Peyer's patch (tissue), 4 donors: Measurements from ENCODE around the gene PSRC1. TPM values are rescaled to one million over a fixed set of nuclear protein-coding genes. Genes with fewer than 3 reads are reported as not detected.
A peak's percentile ranks its signal among the peaks of the same experiment; 100 is the strongest.

Source experiments
- DNase-seq, 3 donors: peaks; one replicate each; pipeline ENCODE4 v3.0.0-alpha.2; 2017 to 2019
- H3K27ac ChIP-seq, 4 donors: fragments of 200-600 bp; sonication (generic); one replicate each; pipeline ENCODE4 v1.5.1; 2016 to 2019
- H3K27me3 ChIP-seq, 2 donors: fragments of 200-600 bp; sonication (generic); one replicate each; pipeline ENCODE4 v1.5.1; 2019
- H3K36me3 ChIP-seq, 3 donors: fragments of 200-600 bp; sonication (generic); one replicate each; pipeline ENCODE4 v1.5.1; 2016 to 2019
- H3K4me1 ChIP-seq, 4 donors: fragments of 200-600 bp; sonication (generic); one replicate each; pipeline ENCODE4 v1.5.1; 2016 to 2019
- H3K4me3 ChIP-seq, 4 donors: fragments of 200-600 bp; sonication (generic); 1 replicate in 3 of 4; 2 replicates in 1 of 4; pipeline ENCODE4 v1.5.1; 2016 to 2019; ENCODE audit warnings: mild to moderate bottlenecking in 1 of 4
- H3K9me3 ChIP-seq, 4 donors: fragments of 200-600 bp; sonication (generic); one replicate each; pipeline ENCODE4 v1.5.1; 2016 to 2019; ENCODE audit warnings: mild to moderate bottlenecking in 1 of 4
- CTCF ChIP-seq, 6 experiments: fragments of 450-650 bp in 4 of 6; fragments of 200-600 bp in 2 of 6; sonication (generic) in 1 of 6; IDR thresholded peaks; one replicate each; pipeline ENCODE4 v1.5.1; 2017 to 2019; ENCODE audit warnings: antibody characterized with exemption in 6 of 6, mild to moderate bottlenecking in 3 of 6, moderate library complexity in 1 of 6
- POLR2A ChIP-seq, 2 donors: fragments of 450-650 bp; IDR thresholded peaks; one replicate each; pipeline ENCODE4 v1.5.1; 2017; ENCODE audit warnings: antibody characterized with exemption in 2 of 2, mild to moderate bottlenecking in 2 of 2, moderate library complexity in 2 of 2
- total RNA-seq, 4 donors: library from RNA; depleted of rRNA; stranded (reverse); fragments of >200 nt; gene quantifications; one replicate each; pipeline ENCODE4 v1.1.0, GENCODE V29; 2016

The PSRC1 gene
- total RNA-seq, 4 donors from 2014 or later = 3.5 to 8.3 (median 4.5) TPM

GRCh38 chr1:109241841-109242345 is 41.1 kb downstream of the PSRC1 start:
- no peak for TF ChIP-seq CTCF (IDR thresholded peaks at IDR 0.05)
- no peak for TF ChIP-seq POLR2A (IDR thresholded peaks at IDR 0.05)
- H3K27me3 ChIP-seq = no peaks in the 10 kb centered on the region
- H3K36me3 ChIP-seq = peaks cover 0 to 25% (median 0%) of the 10 kb centered on the region in 3 donors
- peaks cover 0 to 12% (median 0%) of the 10 kb centered on the region in 4 donors for H3K4me1 ChIP-seq
- DNase-seq = peak in 1 of 3 donors; percentile 42
- no peak overlapping the region for H3K27ac ChIP-seq
- H3K4me3 ChIP-seq = no peak overlapping the region
- no peaks in the 10 kb centered on the region for H3K9me3 ChIP-seq

- Histone ChIP-seq H3K36me3 (peaks cover 0 to 31% (median 0%) of the 10 kb centered on the region in 3 donors), H3K27me3 (no peaks in the 10 kb centered on the region), H3K4me3 (no peak overlapping the region), H3K27ac (no peak overlapping the region), H3K9me3 (no peaks in the 10 kb centered on the region), H3K4me1 (peaks cover 0 to 12% (median 0%) of the 10 kb centered on the region in 4 donors)
- TF ChIP-seq CTCF (IDR thresholded peaks at IDR 0.05) (no peak), POLR2A (IDR thresholded peaks at IDR 0.05) (no peak)
- DNase-seq = peak in 1 of 3 donors; percentile 38
Observed at GRCh38 chr1:109241344-109241743, 41.6 kb downstream of the PSRC1 start.

- peaks cover 0 to 40% (median 0%) of the 10 kb centered on the region in 3 donors for H3K36me3 ChIP-seq
- H3K9me3 ChIP-seq = no peaks in the 10 kb centered on the region
- DNase-seq = peak in 1 of 3 donors; percentile 60
- TF ChIP-seq POLR2A (IDR thresholded peaks at IDR 0.05) (no peak), CTCF (IDR thresholded peaks at IDR 0.05) (no peak)
- H3K4me1 ChIP-seq = peaks cover 0 to 12% (median 0%) of the 10 kb centered on the region in 4 donors
- H3K4me3 ChIP-seq = no peak overlapping the region
- peak overlapping the region in 1 of 4 donors; percentile 3 for H3K27ac ChIP-seq
- H3K27me3 ChIP-seq = no peaks in the 10 kb centered on the region
Observed at GRCh38 chr1:109240158-109241152, 42.5 kb downstream of the PSRC1 start.

- H3K4me3 ChIP-seq = no peak overlapping the region
- DNase-seq = peak in 1 of 3 donors; percentile 60
- H3K36me3 ChIP-seq = peaks cover 0 to 49% (median 0%) of the 10 kb centered on the region in 3 donors
- no peaks in the 10 kb centered on the region for H3K9me3 ChIP-seq
- no peak for TF ChIP-seq POLR2A (IDR thresholded peaks at IDR 0.05)
- TF ChIP-seq CTCF (IDR thresholded peaks at IDR 0.05) = peak in 4 of 6 experiments; percentile 48 to 55 (median 50)
- no peaks in the 10 kb centered on the region for H3K27me3 ChIP-seq
- H3K27ac ChIP-seq = peak overlapping the region in 1 of 4 donors; percentile 3
- peaks cover 0 to 12% (median 0%) of the 10 kb centered on the region in 4 donors for H3K4me1 ChIP-seq
Observed at GRCh38 chr1:109239409-109240068, 43.4 kb downstream of the PSRC1 start.

- Histone ChIP-seq H3K36me3 (peaks cover 0 to 54% (median 0%) of the 10 kb centered on the region in 3 donors), H3K27me3 (no peaks in the 10 kb centered on the region), H3K27ac (no peak overlapping the region), H3K4me3 (no peak overlapping the region), H3K4me1 (peaks cover 0 to 12% (median 0%) of the 10 kb centered on the region in 4 donors), H3K9me3 (no peaks in the 10 kb centered on the region)
- DNase-seq = no peak
- TF ChIP-seq POLR2A (IDR thresholded peaks at IDR 0.05) = no peak
- TF ChIP-seq CTCF (IDR thresholded peaks at IDR 0.05) = no peak
Observed at GRCh38 chr1:109239047-109239408, 43.9 kb downstream of the PSRC1 start.
